Body of pancreas (tissue), 4 donors: Measurements from ENCODE around the gene PTPRD. TPM values are rescaled to one million over a fixed set of nuclear protein-coding genes. Genes with fewer than 3 reads are reported as not detected.

Source experiments
- ATAC-seq: fragments of 150-250 bp; one replicate; pipeline ENCODE4 v1.9.1; 2016
- DNase-seq, 4 donors: peaks; one replicate each; pipeline ENCODE4 v3.0.0-alpha.2; 2019
- H3K27ac ChIP-seq, 4 donors: fragments of 200-600 bp; sonication (generic); 1 replicate in 3 of 4; 2 replicates in 1 of 4; pipeline versions ENCODE4 v1.5.1 to v1.6.1; 2016 to 2019; ENCODE audit warnings: mild to moderate bottlenecking in 1 of 4, mixed read lengths in 1 of 4, moderate library complexity in 1 of 4
- H3K27me3 ChIP-seq, 2 donors: fragments of 200-600 bp; sonication (generic); one replicate each; pipeline ENCODE4 v1.6.0; 2016; ENCODE audit warnings: mild to moderate bottlenecking in 1 of 2
- H3K36me3 ChIP-seq, 2 donors: fragments of 200-600 bp; sonication (generic); replicated peaks in 1 of 2; 2 replicates each; pipeline ENCODE4 v1.5.1; 2016; ENCODE audit warnings: low read depth in 2 of 2; ENCODE audit not compliant: insufficient read depth in 1 of 2
- H3K4me1 ChIP-seq: fragments of 200-600 bp; sonication (generic); one replicate; pipeline ENCODE4 v1.6.0; 2016
- H3K4me3 ChIP-seq, 2 donors: fragments of 200-600 bp; sonication (generic); 1 replicate in 1 of 2; 2 replicates in 1 of 2; pipeline ENCODE4 v1.5.1; 2016 to 2019
- H3K9me3 ChIP-seq, 3 donors: fragments of 200-600 bp; sonication (generic); 1 replicate in 2 of 3; 2 replicates in 1 of 3; pipeline ENCODE4 v1.5.1; 2016
- CTCF ChIP-seq, 7 experiments: fragments of 450-650 bp in 4 of 7; fragments of 200-600 bp in 3 of 7; sonication (generic) in 3 of 7; IDR thresholded peaks; one replicate each; pipeline ENCODE4 v1.5.1; 2016 to 2019; ENCODE audit warnings: antibody characterized with exemption in 7 of 7
- POLR2A ChIP-seq, 3 donors: fragments of 450-650 bp; IDR thresholded peaks; one replicate each; pipeline ENCODE4 v1.6.1; 2016; ENCODE audit warnings: antibody characterized with exemption in 3 of 3, mild to moderate bottlenecking in 2 of 3
- WGBS, 2 donors: methylation state at CpG; one replicate each; pipeline ENCODE4 v1.1.5; 2017; 5-methylcytosine and 5-hydroxymethylcytosine counted together
- intact Hi-C: fragments of 100-400 bp; cut with DNase I; formaldehyde crosslinking; loops from one replicate; pipeline ENCODE4 v1.15.1; 2023
- total RNA-seq, 2 donors: library from RNA; depleted of rRNA; stranded (reverse); fragments of >200 nt; gene quantifications; one replicate each; pipeline ENCODE4 v1.1.0, GENCODE V29; 2016

The PTPRD gene
- total RNA-seq, 2 donors from 2014 or later: 4.3 to 4.9 TPM

GRCh38 chr9:10251490-10251889 lies 361.3 kb downstream of the PTPRD start:
- Histone ChIP-seq H3K4me1 (no peaks in the 10 kb centered on the region), H3K9me3 (no peaks in the 10 kb centered on the region), H3K36me3 (no peaks in the 10 kb centered on the region), H3K4me3 (no peak overlapping the region), H3K27me3 (no peaks in the 10 kb centered on the region), H3K27ac (no peak overlapping the region)
- 61 to 72% methylated on average over 1 of the region's 1 CpG for WGBS, 2 donors
- intact Hi-C loops: no loop called here
- DNase-seq: no peak
- TF ChIP-seq POLR2A (IDR thresholded peaks at IDR 0.05) (no peak), CTCF (IDR thresholded peaks at IDR 0.05) (no peak)
- no peak for ATAC-seq

GRCh38 chr9:10250219-10250618 lies 362.6 kb downstream of the PTPRD start:
- no peak for TF ChIP-seq CTCF (IDR thresholded peaks at IDR 0.05)
- TF ChIP-seq POLR2A (IDR thresholded peaks at IDR 0.05): no peak
- 75 to 77% methylated on average over 1 of the region's 1 CpG for WGBS, 2 donors
- intact Hi-C loops: no loop called here
- Histone ChIP-seq H3K9me3 (no peaks in the 10 kb centered on the region), H3K4me3 (no peak overlapping the region), H3K27ac (no peak overlapping the region), H3K27me3 (no peaks in the 10 kb centered on the region), H3K36me3 (no peaks in the 10 kb centered on the region), H3K4me1 (no peaks in the 10 kb centered on the region)
- DNase-seq (no peak), ATAC-seq (no peak)

GRCh38 chr9:10248890-10249289 lies 363.9 kb downstream of the PTPRD start:
- no peaks in the 10 kb centered on the region for H3K9me3 ChIP-seq
- DNase-seq: no peak
- TF ChIP-seq POLR2A (IDR thresholded peaks at IDR 0.05): no peak
- no peak for TF ChIP-seq CTCF (IDR thresholded peaks at IDR 0.05)
- ATAC-seq: no peak
- intact Hi-C loops: no loop called here
- no peaks in the 10 kb centered on the region for H3K27me3 ChIP-seq
- no peaks in the 10 kb centered on the region for H3K36me3 ChIP-seq
- 88 to 95% methylated on average over 1 of the region's 1 CpG for WGBS, 2 donors
- no peak overlapping the region for H3K4me3 ChIP-seq
- H3K27ac ChIP-seq: no peak overlapping the region
- H3K4me1 ChIP-seq: no peaks in the 10 kb centered on the region

- no peaks in the 10 kb centered on the region for H3K9me3 ChIP-seq
- ATAC-seq (no peak), DNase-seq (no peak)
- intact Hi-C loops: no loop called here
- H3K4me3 ChIP-seq: no peak overlapping the region
- H3K4me1 ChIP-seq: no peaks in the 10 kb centered on the region
- H3K27ac ChIP-seq: no peak overlapping the region
- no peaks in the 10 kb centered on the region for H3K27me3 ChIP-seq
- WGBS, 2 donors: 55 to 63% methylated on average over 2 of the region's 2 CpGs
- H3K36me3 ChIP-seq: no peaks in the 10 kb centered on the region
- TF ChIP-seq CTCF (IDR thresholded peaks at IDR 0.05) (no peak), POLR2A (IDR thresholded peaks at IDR 0.05) (no peak)
These were observed 370.5 kb downstream of the PTPRD start for GRCh38 chr9:10242255-10242654.

GRCh38 chr9:10238087-10238486 lies 374.7 kb downstream of the PTPRD start:
- WGBS, 2 donors: 65 to 85% methylated on average over 1 of the region's 1 CpG
- TF ChIP-seq CTCF (IDR thresholded peaks at IDR 0.05) (no peak), POLR2A (IDR thresholded peaks at IDR 0.05) (no peak)
- Histone ChIP-seq H3K4me3 (no peak overlapping the region), H3K9me3 (no peaks in the 10 kb centered on the region), H3K36me3 (no peaks in the 10 kb centered on the region), H3K27me3 (no peaks in the 10 kb centered on the region), H3K4me1 (no peaks in the 10 kb centered on the region), H3K27ac (no peak overlapping the region)
- no peak for DNase-seq
- no peak for ATAC-seq
- intact Hi-C loops: no loop called here
